Measurements from ENCODE around the gene KLK11. TPM values are rescaled to one million over a fixed set of nuclear protein-coding genes. Genes with fewer than 3 reads are reported as not detected.

Gene KLK11
- polyA plus RNA-seq, 3 donors from 2014 or later: not detected

DNA sequence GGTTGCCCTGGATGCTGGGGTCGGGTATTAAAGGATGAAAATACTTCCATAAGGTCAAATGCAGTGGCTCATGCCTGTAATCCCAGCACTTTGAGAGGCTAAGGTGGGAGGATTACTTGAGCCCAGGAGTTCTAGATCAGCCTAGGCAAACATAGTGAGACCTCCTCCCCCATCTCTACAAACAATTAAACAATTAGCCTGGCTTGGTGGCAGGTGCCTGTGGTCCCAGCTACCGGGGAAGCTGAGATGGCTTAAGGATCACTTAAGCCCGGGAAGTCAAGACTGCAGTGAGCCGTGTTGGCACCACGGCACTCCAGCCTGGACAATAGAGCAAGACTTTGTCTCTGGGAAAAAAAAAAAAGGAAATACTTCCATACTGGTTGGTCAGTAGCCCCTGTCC lies 1.5 kb downstream of the KLK11 start:
- peaks cover 0 to 2% (median 0%) of the 10 kb centered on the region in 6 donors for H3K9me3 Mint-ChIP-seq
- H3K27ac Mint-ChIP-seq: no peak overlapping the region
- H3K36me3 Mint-ChIP-seq: peaks cover 0 to 4% (median 3%) of the 10 kb centered on the region in 3 donors
- peaks cover 3 to 5% of the 10 kb centered on the region in 2 donors for H3K4me1 Mint-ChIP-seq
- no peak overlapping the region for H3K4me3 Mint-ChIP-seq
- H3K27me3 Mint-ChIP-seq (ENCODE audit: low read depth in 3 of 3): peaks cover 6 to 16% (median 14%) of the 10 kb centered on the region in 3 donors
- no peak for DNase-seq

DNA sequence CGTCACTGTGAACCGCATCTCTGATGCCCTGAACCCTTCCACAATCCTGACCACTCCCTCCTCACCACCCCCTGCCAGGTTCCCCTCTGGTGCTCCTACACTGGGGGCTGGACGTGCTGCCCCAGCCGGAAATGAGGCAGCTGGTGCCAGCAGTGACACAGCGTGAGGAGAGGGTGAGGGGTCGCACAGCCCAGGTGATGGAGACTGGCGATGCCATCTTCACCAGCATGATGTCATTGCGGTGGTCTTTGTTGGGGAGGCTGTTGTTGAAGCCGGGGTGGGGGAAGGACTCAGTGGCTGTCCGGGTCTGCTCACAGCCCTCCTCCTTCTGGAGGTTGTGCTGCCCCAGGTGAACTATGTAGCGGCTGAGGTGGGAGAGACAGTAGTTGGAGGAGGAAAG lies 2.5 kb downstream of the KLK11 start:
- peaks cover 10 to 16% (median 13%) of the 10 kb centered on the region in 3 donors for H3K27me3 Mint-ChIP-seq (ENCODE audit: low read depth in 3 of 3)

DNA sequence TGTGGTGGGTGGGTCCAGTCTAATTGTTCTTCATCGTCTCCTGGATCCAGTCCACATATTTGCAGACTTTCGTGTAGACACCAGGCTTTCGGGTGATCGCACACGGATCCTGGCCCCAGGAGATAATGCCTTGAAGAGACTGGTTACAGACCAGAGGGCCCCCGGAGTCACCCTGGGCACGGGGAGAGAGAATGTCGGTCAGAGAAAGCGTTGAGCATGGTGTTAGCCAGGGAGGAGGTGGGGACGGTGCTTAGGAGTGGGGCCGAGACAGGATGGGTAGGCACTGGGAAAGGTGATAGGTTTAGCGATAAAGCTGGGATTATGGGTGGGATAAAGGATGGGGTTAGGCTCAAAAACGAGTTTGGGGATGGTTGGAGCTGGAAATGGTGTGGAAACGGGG lies 3.9 kb downstream of the KLK11 start:
- no peak for DNase-seq
- Mint-ChIP-seq H3K4me3 (no peak overlapping the region), H3K4me1 (peaks cover 14 to 19% of the 10 kb centered on the region in 2 donors), H3K27ac (peak overlapping the region in 1 of 6 donors; percentile 58), H3K27me3 (ENCODE audit: low read depth in 3 of 3) (peaks cover 13 to 23% (median 16%) of the 10 kb centered on the region in 3 donors), H3K36me3 (peaks cover 3 to 7% (median 4%) of the 10 kb centered on the region in 3 donors), H3K9me3 (peaks cover 0 to 3% (median 0%) of the 10 kb centered on the region in 6 donors)

More for the DNA sequence above, 2.5 kb downstream of the KLK11 start:
- no peak for DNase-seq
- no peak overlapping the region for H3K4me3 Mint-ChIP-seq
- peaks cover 6% of the 10 kb centered on the region in 2 donors for H3K4me1 Mint-ChIP-seq
- H3K36me3 Mint-ChIP-seq: peaks cover 0 to 4% (median 3%) of the 10 kb centered on the region in 3 donors
- H3K9me3 Mint-ChIP-seq: peaks cover 0 to 2% (median 0%) of the 10 kb centered on the region in 6 donors
- H3K27ac Mint-ChIP-seq: no peak overlapping the region

DNA sequence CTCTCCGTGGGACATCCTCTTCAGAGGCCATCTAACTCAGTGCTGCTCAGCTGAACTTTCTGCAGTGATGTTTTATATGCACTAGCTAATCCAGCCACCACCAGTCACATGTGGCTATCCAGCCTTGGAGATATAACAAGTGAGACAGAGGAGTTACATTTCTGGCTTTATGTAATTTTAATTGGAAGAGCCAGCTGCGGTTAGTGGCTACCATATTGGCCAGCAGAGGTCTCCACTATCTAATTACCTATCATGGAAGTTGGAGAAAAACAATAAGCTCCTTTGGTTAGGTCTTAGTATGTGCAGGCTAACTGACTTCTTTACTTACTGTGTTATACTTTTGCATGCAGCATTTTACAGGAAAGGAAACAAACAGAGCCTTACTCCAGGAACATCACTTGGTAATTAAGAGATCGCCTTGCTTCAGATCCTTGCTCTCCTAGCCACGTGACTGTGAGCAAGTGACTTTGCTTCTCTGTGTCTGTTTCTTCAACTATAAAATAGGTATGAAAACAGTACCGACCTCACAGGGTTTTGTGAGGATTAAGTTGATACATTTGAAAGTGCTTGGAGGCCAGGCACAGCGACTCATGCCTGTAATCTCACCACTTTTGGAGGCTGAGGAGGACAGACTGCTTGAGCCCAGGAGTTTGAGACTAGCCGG lies 5.3 kb downstream of the KLK11 start:
- DNase-seq: peak in 2 of 3 donors; percentile 12 to 22
- H3K27ac Mint-ChIP-seq: no peak overlapping the region
- H3K27me3 Mint-ChIP-seq (ENCODE audit: low read depth in 3 of 3): peaks cover 17 to 25% (median 20%) of the 10 kb centered on the region in 3 donors
- peaks cover 20 to 30% of the 10 kb centered on the region in 2 donors for H3K4me1 Mint-ChIP-seq
- H3K36me3 Mint-ChIP-seq: peaks cover 0 to 4% (median 3%) of the 10 kb centered on the region in 3 donors
- no peak overlapping the region for H3K4me3 Mint-ChIP-seq
- peaks cover 0 to 3% (median 0%) of the 10 kb centered on the region in 6 donors for H3K9me3 Mint-ChIP-seq

DNA sequence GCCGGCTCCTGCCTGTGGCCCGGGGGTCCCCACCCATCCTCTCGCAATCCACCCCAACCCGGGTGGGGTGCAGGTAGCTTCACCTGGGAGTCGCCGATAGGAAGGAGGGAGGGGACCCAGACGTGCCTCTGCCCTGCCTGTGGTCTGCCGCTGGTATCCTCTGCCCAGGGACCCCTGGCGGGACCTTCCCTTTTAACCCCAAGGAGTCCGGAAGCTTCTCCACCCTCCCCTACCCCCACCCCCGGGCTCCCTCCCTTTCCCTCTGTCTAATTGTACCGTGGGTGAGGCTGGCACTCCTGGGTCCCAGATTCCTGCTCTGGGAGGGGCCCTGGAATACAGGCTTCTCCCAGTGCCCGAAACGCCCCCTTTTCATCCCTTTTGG lies 6.9 kb downstream of the KLK11 start, which contains the start of gene KLK10:
Gene KLK10 (minus strand): TSS at position 166 of the 382 bp plus-strand sequence. CDS start 579 bp downstream, outside the sequence.
- H3K4me3 Mint-ChIP-seq: peak within 1 kb of the TSS; percentile 75 to 91 (median 86)
- no peak within 1 kb of the TSS for H3K27ac Mint-ChIP-seq
- peaks cover 20 to 30% of the 10 kb centered on the region in 2 donors for H3K4me1 Mint-ChIP-seq
- DNase-seq: no peak
- H3K9me3 Mint-ChIP-seq: peaks cover 0 to 3% (median 0%) of the 10 kb centered on the region in 6 donors
- H3K36me3 Mint-ChIP-seq: peaks cover 0 to 4% (median 3%) of the 10 kb centered on the region in 3 donors
- peaks cover 20 to 26% (median 22%) of the 10 kb centered on the region in 3 donors for H3K27me3 Mint-ChIP-seq (ENCODE audit: low read depth in 3 of 3)

DNA sequence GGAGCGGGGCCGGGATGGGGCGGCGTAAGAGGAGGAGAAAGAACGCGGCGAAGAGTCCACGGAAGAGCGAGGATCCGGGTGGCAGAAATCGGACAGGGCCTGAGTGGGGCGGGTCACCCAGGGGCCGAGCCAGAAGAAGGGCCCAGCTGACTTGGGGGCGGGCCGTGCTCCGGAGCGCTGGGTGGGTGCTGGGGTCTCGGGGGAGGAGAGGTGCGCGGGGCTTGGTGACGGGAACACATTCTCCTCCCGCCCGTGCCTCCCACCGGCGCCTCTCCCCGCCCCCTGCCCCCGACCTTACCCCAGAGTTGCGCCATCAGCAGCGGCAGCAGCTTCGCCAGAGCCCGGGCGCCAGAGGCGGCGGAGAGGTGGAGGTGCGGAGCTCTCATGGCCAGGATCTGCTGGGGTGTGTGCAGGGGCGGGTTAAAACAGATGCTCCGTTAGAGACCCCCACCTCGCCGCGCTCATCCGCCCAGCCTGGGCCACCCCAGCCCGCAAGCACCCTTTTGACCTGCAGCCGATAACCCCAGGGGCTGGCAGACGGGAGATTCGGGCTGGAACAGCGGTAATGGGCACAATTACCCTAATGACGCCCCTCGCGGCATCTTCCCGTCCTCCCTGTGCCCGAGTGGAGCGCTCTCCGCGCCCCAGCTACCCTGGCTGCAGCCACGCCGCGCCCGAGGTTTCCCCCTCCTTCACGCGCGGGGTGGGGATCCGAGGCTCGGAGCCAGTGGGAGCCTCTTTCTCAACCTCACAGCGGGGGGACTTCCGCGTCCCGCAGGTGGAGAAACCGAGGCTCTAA lies 7.5 kb downstream of the KLK11 start:
- no peak for DNase-seq
- H3K9me3 Mint-ChIP-seq: peaks cover 0 to 3% (median 0%) of the 10 kb centered on the region in 6 donors
- no peak overlapping the region for H3K27ac Mint-ChIP-seq
- H3K36me3 Mint-ChIP-seq: peaks cover 0 to 4% (median 3%) of the 10 kb centered on the region in 3 donors
- H3K4me3 Mint-ChIP-seq: peak overlapping the region; percentile 75 to 91 (median 86)
- peaks cover 20 to 30% of the 10 kb centered on the region in 2 donors for H3K4me1 Mint-ChIP-seq
- peaks cover 19 to 26% (median 20%) of the 10 kb centered on the region in 3 donors for H3K27me3 Mint-ChIP-seq (ENCODE audit: low read depth in 3 of 3)

DNA sequence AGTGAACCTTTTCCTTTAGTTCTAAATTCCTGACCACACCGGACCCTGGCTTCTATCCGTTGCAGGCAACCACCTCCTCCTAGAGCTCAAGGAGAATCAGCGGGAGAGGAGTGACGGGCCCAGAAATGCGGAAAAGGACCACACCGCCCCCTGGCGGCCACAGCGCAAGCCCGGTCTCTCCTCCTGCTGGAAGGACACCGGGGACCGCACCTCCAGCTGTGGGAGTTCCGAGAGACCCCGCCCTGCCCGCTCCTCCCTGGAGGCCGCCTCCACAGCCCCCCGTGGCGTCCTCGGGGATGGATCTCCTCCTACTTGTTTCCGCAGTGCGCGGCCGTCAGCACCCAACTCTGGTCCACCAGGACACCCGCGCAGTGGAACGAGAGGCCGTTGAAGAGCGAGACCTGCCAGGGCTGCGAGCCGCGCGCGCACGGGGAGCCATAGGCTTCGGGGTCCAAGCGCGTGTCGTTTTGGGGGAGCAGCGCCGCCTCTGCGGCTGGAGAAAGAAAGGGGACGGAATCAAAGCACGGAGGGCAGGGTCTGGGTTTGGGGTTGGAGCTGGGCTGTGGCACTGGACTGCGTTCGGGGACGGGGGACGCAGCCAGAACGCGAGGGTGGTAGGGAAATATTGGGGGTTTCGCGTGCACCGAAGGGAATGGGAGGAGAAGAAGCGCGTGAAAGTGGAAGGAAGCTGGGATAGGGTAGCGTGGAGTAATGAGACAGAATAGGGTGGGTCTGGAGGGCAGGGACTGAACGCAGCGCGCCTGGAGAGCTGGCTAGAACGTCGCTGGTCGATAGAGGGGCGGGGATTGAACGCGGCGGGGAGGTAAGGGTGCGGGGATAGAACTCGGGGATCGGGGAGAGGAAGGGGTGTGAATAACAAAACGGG lies 9.4 kb downstream of the KLK11 start:
- Mint-ChIP-seq H3K4me1 (peaks cover 20 to 30% of the 10 kb centered on the region in 2 donors), H3K9me3 (peaks cover 0 to 1% (median 0%) of the 10 kb centered on the region in 6 donors), H3K27me3 (ENCODE audit: low read depth in 3 of 3) (peaks cover 18 to 25% (median 24%) of the 10 kb centered on the region in 3 donors), H3K36me3 (peaks cover 0 to 4% (median 3%) of the 10 kb centered on the region in 3 donors), H3K4me3 (peak overlapping the region in 4 of 5 donors; percentile 52 to 73 (median 60)), H3K27ac (no peak overlapping the region)
- DNase-seq: peak in 2 of 3 donors; percentile 36 to 37

DNA sequence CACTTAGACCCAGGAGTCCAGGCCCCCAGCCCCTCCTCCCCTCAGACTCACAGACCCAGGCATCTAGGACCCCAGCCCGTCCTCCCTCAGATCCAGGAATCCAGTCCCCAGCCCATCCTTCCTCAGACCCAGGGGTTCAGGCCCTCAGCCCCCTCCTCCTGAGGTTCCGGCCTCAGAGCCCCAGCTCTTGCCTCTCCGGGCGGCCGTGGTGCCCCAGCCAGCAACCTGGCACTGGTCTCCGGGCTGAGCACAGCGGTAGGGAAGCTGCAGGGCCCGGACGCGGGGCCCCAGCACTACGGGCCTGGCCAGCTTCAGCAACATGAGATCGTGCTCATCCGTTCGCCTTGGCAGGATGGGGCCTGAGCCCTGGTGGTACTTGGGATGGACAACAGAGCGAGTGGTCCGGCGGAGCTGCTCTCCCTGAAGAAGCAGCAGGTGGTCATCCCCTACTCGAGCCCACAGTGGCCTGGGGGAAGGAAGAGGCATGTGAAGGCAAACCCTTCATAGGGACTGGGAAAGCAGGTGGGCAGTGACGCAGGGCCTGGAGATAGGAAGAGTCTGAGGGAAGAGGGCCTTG lies 10.6 kb downstream of the KLK11 start:
- Mint-ChIP-seq H3K27me3 (ENCODE audit: low read depth in 3 of 3) (peaks cover 18 to 25% (median 22%) of the 10 kb centered on the region in 3 donors), H3K9me3 (peaks cover 0 to 1% (median 0%) of the 10 kb centered on the region in 6 donors), H3K27ac (no peak overlapping the region), H3K4me1 (peaks cover 17 to 30% of the 10 kb centered on the region in 2 donors), H3K4me3 (peak overlapping the region in 1 of 5 donors; percentile 57), H3K36me3 (peaks cover 0 to 4% (median 3%) of the 10 kb centered on the region in 3 donors)
- no peak for DNase-seq

DNA sequence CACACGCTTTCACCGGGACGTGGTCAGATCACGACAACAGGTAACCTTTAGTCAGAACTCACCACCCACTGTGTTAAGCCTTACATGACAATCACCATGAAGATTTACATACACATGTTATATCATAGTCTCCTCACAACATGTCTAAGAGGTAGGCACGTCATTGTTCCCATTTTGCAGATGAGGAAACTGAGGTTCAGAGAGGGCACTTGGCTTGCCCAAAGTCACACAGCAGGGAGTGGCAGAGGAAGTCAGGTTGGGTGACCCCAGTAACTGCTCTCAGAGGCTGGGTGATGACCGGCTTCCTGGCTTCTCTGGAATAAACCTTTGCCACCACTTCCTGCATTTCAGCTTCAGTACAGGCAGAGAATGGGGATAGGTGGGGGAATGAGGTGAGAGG lies 12.2 kb downstream of the KLK11 start:
- peaks cover 0 to 4% (median 3%) of the 10 kb centered on the region in 3 donors for H3K36me3 Mint-ChIP-seq
- no peak overlapping the region for H3K4me3 Mint-ChIP-seq
- peaks cover 0 to 3% (median 0%) of the 10 kb centered on the region in 6 donors for H3K9me3 Mint-ChIP-seq

DNA sequence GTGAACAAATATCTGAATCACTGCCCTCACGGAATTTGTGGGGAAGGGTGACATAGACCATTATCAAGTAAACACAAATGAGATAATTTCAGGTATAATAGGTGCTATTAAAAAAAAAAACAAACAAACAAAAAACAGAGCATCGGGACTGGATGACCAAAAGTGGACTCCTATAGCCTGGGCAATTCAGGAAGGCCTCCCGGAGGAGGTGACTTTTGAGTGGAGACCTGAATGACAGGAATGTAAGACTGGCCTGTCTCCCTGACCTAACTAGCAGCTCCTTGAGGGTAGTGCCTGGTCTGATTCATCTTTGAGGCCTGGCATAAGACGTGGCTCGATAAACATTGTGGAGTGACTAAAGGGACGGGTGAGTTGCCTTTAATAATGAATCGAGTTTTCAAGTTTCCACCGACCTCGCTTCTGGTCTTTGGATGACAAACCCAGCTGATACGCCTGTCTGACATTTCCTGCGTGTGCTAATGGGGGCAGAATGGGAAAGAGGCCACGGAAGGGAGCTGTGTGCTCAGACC lies 13.7 kb downstream of the KLK11 start:
- Mint-ChIP-seq H3K36me3 (no peaks in the 10 kb centered on the region), H3K27me3 (ENCODE audit: low read depth in 3 of 3) (peaks cover 12 to 18% (median 18%) of the 10 kb centered on the region in 3 donors), H3K4me3 (no peak overlapping the region), H3K4me1 (peaks cover 7 to 13% of the 10 kb centered on the region in 2 donors), H3K9me3 (peaks cover 0 to 1% (median 0%) of the 10 kb centered on the region in 6 donors), H3K27ac (no peak overlapping the region)
- DNase-seq: no peak

More for the DNA sequence above, 12.2 kb downstream of the KLK11 start:
- DNase-seq: no peak
- Mint-ChIP-seq H3K27ac (no peak overlapping the region), H3K4me1 (peaks cover 14 to 24% of the 10 kb centered on the region in 2 donors), H3K27me3 (ENCODE audit: low read depth in 3 of 3) (peaks cover 18 to 22% (median 20%) of the 10 kb centered on the region in 3 donors)

DNA sequence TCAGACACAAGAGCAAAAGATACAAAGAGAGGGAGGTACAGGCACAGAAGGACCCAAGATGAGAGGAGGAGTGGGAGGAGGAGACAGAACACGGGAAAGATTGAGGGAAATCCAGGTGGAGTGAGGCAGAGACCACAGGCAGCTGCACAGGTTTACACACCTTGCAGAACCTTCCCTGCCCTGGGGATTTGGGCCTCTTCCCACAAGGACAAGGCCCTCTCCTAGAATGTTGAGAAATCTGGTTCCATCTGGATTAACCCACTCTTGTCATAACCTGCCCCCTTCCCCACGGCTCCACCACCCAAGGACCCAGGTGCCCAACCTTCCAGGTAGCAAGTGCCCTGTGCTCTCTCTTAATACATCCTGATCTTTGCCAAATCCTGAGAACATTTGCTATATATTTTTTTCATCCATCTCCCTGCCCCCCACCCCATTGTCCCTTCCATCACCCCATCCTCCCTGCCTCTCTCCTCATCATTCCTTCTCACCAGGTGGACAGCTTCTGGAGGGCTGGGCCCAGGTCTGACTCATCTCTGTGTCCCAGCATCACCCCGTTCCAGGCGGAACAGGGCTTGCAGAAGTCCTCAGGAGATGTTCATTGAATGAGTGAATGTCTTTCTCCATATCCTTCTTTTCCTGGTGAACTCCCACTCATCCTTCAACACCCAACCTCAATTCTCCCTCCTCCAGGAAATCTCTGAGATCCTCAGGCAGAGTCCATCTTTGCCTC lies 16.2 kb downstream of the KLK11 start:
- Mint-ChIP-seq H3K9me3 (peaks cover 0 to 1% (median 0%) of the 10 kb centered on the region in 6 donors), H3K4me1 (no peaks in the 10 kb centered on the region), H3K27ac (no peak overlapping the region), H3K36me3 (no peaks in the 10 kb centered on the region), H3K27me3 (ENCODE audit: low read depth in 3 of 3) (peaks cover 1 to 13% (median 7%) of the 10 kb centered on the region in 3 donors), H3K4me3 (no peak overlapping the region)
- DNase-seq: no peak
